ENCODE results near the gene MYOD1.

DNA sequence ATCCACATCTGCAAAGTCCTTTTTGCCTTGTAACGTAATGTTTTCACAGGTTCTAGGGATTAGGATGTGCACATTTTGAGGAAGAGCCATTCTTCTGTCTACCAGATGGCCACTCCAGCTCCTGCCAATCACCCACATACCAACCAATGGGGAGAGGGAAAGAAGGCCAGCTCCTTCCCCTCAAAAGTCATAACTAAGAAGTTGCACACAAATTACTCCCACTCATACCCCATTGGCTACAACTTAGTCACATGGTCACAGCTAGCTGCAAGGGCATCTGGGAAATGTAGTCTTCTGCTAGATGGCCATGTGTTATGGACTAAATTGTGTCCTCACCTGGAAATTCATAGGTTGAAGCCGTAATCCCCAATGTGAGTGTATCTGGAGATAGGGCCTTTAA is 15.4 kb upstream of the MYOD1 start:
- TF ChIP-seq, protein P1, sequence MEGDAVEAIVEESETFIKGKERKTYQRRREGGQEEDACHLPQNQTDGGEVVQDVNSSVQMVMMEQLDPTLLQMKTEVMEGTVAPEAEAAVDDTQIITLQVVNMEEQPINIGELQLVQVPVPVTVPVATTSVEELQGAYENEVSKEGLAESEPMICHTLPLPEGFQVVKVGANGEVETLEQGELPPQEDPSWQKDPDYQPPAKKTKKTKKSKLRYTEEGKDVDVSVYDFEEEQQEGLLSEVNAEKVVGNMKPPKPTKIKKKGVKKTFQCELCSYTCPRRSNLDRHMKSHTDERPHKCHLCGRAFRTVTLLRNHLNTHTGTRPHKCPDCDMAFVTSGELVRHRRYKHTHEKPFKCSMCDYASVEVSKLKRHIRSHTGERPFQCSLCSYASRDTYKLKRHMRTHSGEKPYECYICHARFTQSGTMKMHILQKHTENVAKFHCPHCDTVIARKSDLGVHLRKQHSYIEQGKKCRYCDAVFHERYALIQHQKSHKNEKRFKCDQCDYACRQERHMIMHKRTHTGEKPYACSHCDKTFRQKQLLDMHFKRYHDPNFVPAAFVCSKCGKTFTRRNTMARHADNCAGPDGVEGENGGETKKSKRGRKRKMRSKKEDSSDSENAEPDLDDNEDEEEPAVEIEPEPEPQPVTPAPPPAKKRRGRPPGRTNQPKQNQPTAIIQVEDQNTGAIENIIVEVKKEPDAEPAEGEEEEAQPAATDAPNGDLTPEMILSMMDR (IDR thresholded peaks at IDR 0.05): no peak
- no peak for TF ChIP-seq POLR2AphosphoS5 (IDR thresholded peaks at IDR 0.05)
- TF ChIP-seq EP300 (IDR thresholded peaks at IDR 0.05; ENCODE audit: low read depth): no peak
- no peak for TF ChIP-seq POLR2A (IDR thresholded peaks at IDR 0.05)

All from transverse colon (tissue), 4 donors.